ENCODE results near the gene PCDHA2. TPM values are rescaled to one million over a fixed set of nuclear protein-coding genes. Genes with fewer than 3 reads are reported as not detected.
A peak's percentile ranks its signal among the peaks of the same experiment; 100 is the strongest.
"Not testable (repeated sequence)": the region's sequence is repeated elsewhere in the genome, so short reads cannot be mapped to it uniquely, and the experiment has no call there.

PCDHA2 gene
- total and polyA plus RNA-seq, 2 donors from 2014 or later = 0.17 to 0.50 TPM

GRCh38 chr5:140821375-140822280 is 27.0 kb downstream of the PCDHA2 start, which contains the start of gene PCDHA5:
TSS of gene PCDHA5 (plus strand) at chr5:140821613.
- TF ChIP-seq, protein P1, sequence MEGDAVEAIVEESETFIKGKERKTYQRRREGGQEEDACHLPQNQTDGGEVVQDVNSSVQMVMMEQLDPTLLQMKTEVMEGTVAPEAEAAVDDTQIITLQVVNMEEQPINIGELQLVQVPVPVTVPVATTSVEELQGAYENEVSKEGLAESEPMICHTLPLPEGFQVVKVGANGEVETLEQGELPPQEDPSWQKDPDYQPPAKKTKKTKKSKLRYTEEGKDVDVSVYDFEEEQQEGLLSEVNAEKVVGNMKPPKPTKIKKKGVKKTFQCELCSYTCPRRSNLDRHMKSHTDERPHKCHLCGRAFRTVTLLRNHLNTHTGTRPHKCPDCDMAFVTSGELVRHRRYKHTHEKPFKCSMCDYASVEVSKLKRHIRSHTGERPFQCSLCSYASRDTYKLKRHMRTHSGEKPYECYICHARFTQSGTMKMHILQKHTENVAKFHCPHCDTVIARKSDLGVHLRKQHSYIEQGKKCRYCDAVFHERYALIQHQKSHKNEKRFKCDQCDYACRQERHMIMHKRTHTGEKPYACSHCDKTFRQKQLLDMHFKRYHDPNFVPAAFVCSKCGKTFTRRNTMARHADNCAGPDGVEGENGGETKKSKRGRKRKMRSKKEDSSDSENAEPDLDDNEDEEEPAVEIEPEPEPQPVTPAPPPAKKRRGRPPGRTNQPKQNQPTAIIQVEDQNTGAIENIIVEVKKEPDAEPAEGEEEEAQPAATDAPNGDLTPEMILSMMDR (IDR thresholded peaks at IDR 0.05; ENCODE audit: borderline replicate concordance, extremely low read depth, insufficient read depth) = no peak
- intact Hi-C loops (cut with DNase I) = no loop called here
- Histone ChIP-seq H3K9ac (ENCODE audit: low read length in 3 of 3) (no peak within 1 kb of the TSS), H3K9me3 (ENCODE audit: control insufficient read depth in 2 of 3, insufficient read depth in 1 of 3, low read length in 3 of 3) (peaks cover 0 to 2% (median 0%) of the 10 kb centered on the region in 3 donors), H3K4me3 (ENCODE audit: low read length in 3 of 3) (no peak within 1 kb of the TSS), H3K27ac (ENCODE audit: low read depth in 2 of 2, low read length in 2 of 2) (no peak within 1 kb of the TSS), H3K4me1 (ENCODE audit: control insufficient read depth in 2 of 3, insufficient read depth in 2 of 3, low read depth in 1 of 3, low read length in 3 of 3) (no peaks in the 10 kb centered on the region), H3K36me3 (ENCODE audit: control insufficient read depth in 2 of 3, insufficient read depth in 3 of 3, low read length in 3 of 3) (no peaks in the 10 kb centered on the region), H3K27me3 (ENCODE audit: control insufficient read depth, insufficient read depth, low read length) (no peaks in the 10 kb centered on the region)
- FAIRE-seq = no peak
- DNase-seq = peak in 2 of 5 donors; percentile 13 to 66

GRCh38 chr5:140822281-140822629 is 27.6 kb downstream of the PCDHA2 start:
- Histone ChIP-seq H3K36me3 (ENCODE audit: control insufficient read depth in 2 of 3, insufficient read depth in 3 of 3, low read length in 3 of 3) (no peaks in the 10 kb centered on the region), H3K27me3 (ENCODE audit: control insufficient read depth, insufficient read depth, low read length) (no peaks in the 10 kb centered on the region)
- intact Hi-C loops (cut with DNase I) = no loop called here

DNA sequence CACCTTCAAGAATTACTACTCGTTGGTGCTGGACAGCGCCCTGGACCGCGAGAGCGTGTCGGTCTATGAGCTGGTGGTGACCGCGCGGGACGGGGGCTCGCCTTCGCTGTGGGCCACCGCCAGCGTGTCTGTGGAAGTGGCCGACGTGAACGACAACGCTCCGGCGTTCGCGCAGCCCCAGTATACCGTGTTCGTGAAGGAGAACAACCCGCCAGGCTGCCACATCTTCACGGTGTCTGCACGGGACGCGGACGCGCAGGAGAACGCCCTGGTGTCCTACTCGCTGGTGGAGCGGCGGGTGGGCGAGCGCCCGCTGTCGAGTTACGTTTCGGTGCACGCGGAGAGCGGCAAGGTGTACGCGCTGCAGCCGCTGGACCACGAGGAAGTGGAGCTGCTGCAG is 28.3 kb downstream of the PCDHA2 start:
- H3K9me3 ChIP-seq (ENCODE audit: control insufficient read depth in 2 of 3, insufficient read depth in 1 of 3, low read length in 3 of 3); intact Hi-C loops (cut with DNase I); H3K4me1 ChIP-seq (ENCODE audit: control insufficient read depth in 2 of 3, insufficient read depth in 2 of 3, low read depth in 1 of 3, low read length in 3 of 3); FAIRE-seq; H3K27ac ChIP-seq (ENCODE audit: low read depth in 2 of 2, low read length in 2 of 2); H3K27me3 ChIP-seq (ENCODE audit: control insufficient read depth, insufficient read depth, low read length); H3K36me3 ChIP-seq (ENCODE audit: control insufficient read depth in 2 of 3, insufficient read depth in 3 of 3, low read length in 3 of 3); H3K4me3 ChIP-seq (ENCODE audit: low read length in 3 of 3); H3K9ac ChIP-seq (ENCODE audit: low read length in 3 of 3): not testable (repeated sequence)
- peak in 1 of 5 donors; percentile 63 for DNase-seq

More at GRCh38 chr5:140822281-140822629, 27.6 kb downstream of the PCDHA2 start:
- Histone ChIP-seq H3K9ac (ENCODE audit: low read length in 3 of 3) (no peak overlapping the region), H3K4me3 (ENCODE audit: low read length in 3 of 3) (no peak overlapping the region), H3K9me3 (ENCODE audit: control insufficient read depth in 2 of 3, insufficient read depth in 1 of 3, low read length in 3 of 3) (no peaks in the 10 kb centered on the region), H3K4me1 (ENCODE audit: control insufficient read depth in 2 of 3, insufficient read depth in 2 of 3, low read depth in 1 of 3, low read length in 3 of 3) (no peaks in the 10 kb centered on the region), H3K27ac (ENCODE audit: low read depth in 2 of 2, low read length in 2 of 2) (no peak overlapping the region)
- DNase-seq (no peak), FAIRE-seq (no peak)
- TF ChIP-seq, protein P1 (IDR thresholded peaks at IDR 0.05; ENCODE audit: borderline replicate concordance, extremely low read depth, insufficient read depth) = no peak

GRCh38 chr5:140823475-140823874 is 28.8 kb downstream of the PCDHA2 start:
- no peaks in the 10 kb centered on the region for H3K27me3 ChIP-seq (ENCODE audit: control insufficient read depth, insufficient read depth, low read length)
- FAIRE-seq = no peak
- DNase-seq = no peak
- no peaks in the 10 kb centered on the region for H3K9me3 ChIP-seq (ENCODE audit: control insufficient read depth in 2 of 3, insufficient read depth in 1 of 3, low read length in 3 of 3)
- intact Hi-C loops (cut with DNase I) = no loop called here
- H3K4me1 ChIP-seq (ENCODE audit: control insufficient read depth in 2 of 3, insufficient read depth in 2 of 3, low read depth in 1 of 3, low read length in 3 of 3) = no peaks in the 10 kb centered on the region
- TF ChIP-seq, protein P1 (IDR thresholded peaks at IDR 0.05; ENCODE audit: borderline replicate concordance, extremely low read depth, insufficient read depth) = no peak
- no peaks in the 10 kb centered on the region for H3K36me3 ChIP-seq (ENCODE audit: control insufficient read depth in 2 of 3, insufficient read depth in 3 of 3, low read length in 3 of 3)
- H3K4me3 ChIP-seq (ENCODE audit: low read length in 3 of 3) = no peak overlapping the region
- H3K9ac ChIP-seq (ENCODE audit: low read length in 3 of 3) = no peak overlapping the region
- H3K27ac ChIP-seq (ENCODE audit: low read depth in 2 of 2, low read length in 2 of 2) = no peak overlapping the region

All from kidney (tissue), 14 donors.